Gastroesophageal sphincter (tissue), 4 donors: ENCODE results near the gene FHIT. TPM values are rescaled to one million over a fixed set of nuclear protein-coding genes. Genes with fewer than 3 reads are reported as not detected.

Experiments
- ATAC-seq: fragments of 150-250 bp; one replicate; pipeline ENCODE4 v1.9.1; 2016; ENCODE audit warnings: mild to moderate bottlenecking, moderate library complexity
- H3K27ac ChIP-seq, 4 donors: fragments of 200-600 bp; sonication (generic) in 3 of 4; 1 replicate in 3 of 4; 2 replicates in 1 of 4; pipeline ENCODE4 v1.5.1; 2016 to 2019
- H3K27me3 ChIP-seq: fragments of 200-600 bp; sonication (generic); one replicate; pipeline ENCODE4 v1.5.1; 2019
- H3K36me3 ChIP-seq, 2 donors: fragments of 200-600 bp; sonication (generic); one replicate each; pipeline ENCODE4 v1.5.1; 2019; ENCODE audit warnings: control low read depth in 1 of 2
- H3K4me1 ChIP-seq, 3 donors: fragments of 200-600 bp; sonication (generic); 1 replicate in 2 of 3; 2 replicates in 1 of 3; pipeline ENCODE4 v1.5.1; 2016 to 2019; ENCODE audit warnings: control low read depth in 2 of 3
- H3K4me3 ChIP-seq, 2 donors: fragments of 200-600 bp; sonication (generic); one replicate each; pipeline ENCODE4 v1.5.1; 2019; ENCODE audit warnings: mild to moderate bottlenecking in 1 of 2, moderate library complexity in 1 of 2
- H3K9me3 ChIP-seq, 3 donors: fragments of 200-600 bp; sonication (generic); one replicate each; pipeline ENCODE4 v1.5.1; 2017 to 2019; ENCODE audit warnings: control low read depth in 2 of 3
- CTCF ChIP-seq, 4 experiments: fragments of 200-600 bp in 2 of 4; fragments of 450-650 bp in 2 of 4; sonication (generic) in 1 of 4; IDR thresholded peaks; one replicate each; pipeline ENCODE4 v1.5.1; 2017 to 2019; ENCODE audit warnings: antibody characterized with exemption in 4 of 4, mild to moderate bottlenecking in 2 of 4, moderate library complexity in 2 of 4
- EP300 ChIP-seq: sonication (generic); formaldehyde crosslinking; IDR thresholded peaks from one replicate; pipeline ENCODE4 v1.6.1; 2017; ENCODE audit warnings: antibody characterized with exemption, mild to moderate bottlenecking
- POLR2A ChIP-seq, 2 donors: fragments of 450-650 bp; IDR thresholded peaks; one replicate each; pipeline ENCODE4 v1.6.1; 2017; ENCODE audit warnings: antibody characterized with exemption in 2 of 2, mild to moderate bottlenecking in 2 of 2, moderate library complexity in 1 of 2
- POLR2AphosphoS5 ChIP-seq: sonication (generic); formaldehyde crosslinking; IDR thresholded peaks from one replicate; pipeline ENCODE4 v1.6.1; 2017; ENCODE audit warnings: antibody characterized with exemption
- WGBS, 2 donors: methylation state at CpG; one replicate each; pipeline ENCODE4 v1.1.5; 2018; ENCODE audit warnings: low coverage in 1 of 2; 5-methylcytosine and 5-hydroxymethylcytosine counted together
- total RNA-seq, 4 donors: library from RNA; depleted of rRNA; stranded (reverse); fragments of >200 nt; gene quantifications; one replicate each; pipeline ENCODE4 v1.1.0, GENCODE V29; 2016

The FHIT gene
- total RNA-seq, 4 donors from 2014 or later: 1.4 to 7.3 (median 3.9) TPM

DNA sequence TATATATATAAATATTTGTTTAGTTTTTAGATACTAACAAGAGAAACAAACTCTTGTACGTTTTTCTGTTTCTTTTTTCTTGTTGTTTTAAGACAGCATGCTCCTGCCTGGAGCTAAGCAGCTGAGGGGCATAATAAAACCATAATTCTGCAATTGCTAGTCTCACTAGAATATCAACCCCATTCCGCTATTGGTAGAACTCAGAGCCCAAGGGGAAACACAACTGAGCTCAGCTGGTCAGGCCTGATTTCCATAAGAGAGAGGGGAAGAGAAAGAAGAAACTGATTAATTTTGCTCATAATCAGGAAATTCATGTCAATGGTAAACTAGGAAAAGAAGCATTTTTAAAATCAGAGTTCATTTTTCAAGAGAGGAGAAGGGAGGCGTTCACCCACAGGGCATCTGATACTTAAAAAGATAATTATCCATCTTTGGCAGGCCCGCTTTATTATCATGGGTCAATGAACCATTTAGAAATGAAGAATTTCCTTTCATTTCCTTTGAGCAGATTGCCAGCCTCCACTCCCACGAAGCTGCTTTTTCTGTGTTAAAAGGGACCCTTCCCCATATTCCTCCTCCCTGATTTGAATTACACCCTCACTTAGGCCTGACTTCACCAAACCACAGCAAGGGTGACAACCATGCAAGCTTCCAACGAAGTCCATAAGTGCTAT is 1236.1 kb downstream of the FHIT start:
- no peaks in the 10 kb centered on the region for H3K36me3 ChIP-seq
- TF ChIP-seq POLR2A (IDR thresholded peaks at IDR 0.05) (no peak), CTCF (IDR thresholded peaks at IDR 0.05) (no peak), EP300 (no peak), POLR2AphosphoS5 (no peak)
- no peak for ATAC-seq
- no peaks in the 10 kb centered on the region for H3K9me3 ChIP-seq
- H3K4me3 ChIP-seq: no peak overlapping the region
- WGBS, 2 donors: 78 to 85% methylated on average over 5 to 6 of the region's 6 CpGs
- H3K27me3 ChIP-seq: no peaks in the 10 kb centered on the region
- no peak overlapping the region for H3K27ac ChIP-seq
- no peaks in the 10 kb centered on the region for H3K4me1 ChIP-seq

DNA sequence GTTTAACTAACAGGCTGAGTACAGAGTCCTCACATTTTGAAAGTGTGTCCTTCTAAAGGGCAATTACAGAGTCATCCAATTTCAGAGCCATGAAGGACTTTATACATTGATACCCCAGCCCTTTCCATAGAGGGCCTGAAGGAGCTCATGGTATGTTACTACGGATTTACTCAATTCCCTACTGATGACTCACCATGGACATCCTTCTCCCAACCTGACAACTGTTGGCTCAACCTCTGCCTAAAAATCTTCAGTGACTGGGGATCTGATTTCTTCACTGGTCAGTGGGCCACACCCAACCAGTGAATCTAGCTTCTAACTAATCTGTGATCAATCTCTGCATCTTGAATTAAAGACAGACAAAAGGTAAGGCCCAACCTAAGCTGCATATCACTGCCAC is 1238.0 kb downstream of the FHIT start:
- no peaks in the 10 kb centered on the region for H3K4me1 ChIP-seq
- H3K27ac ChIP-seq: no peak overlapping the region
- ATAC-seq: no peak
- no peaks in the 10 kb centered on the region for H3K27me3 ChIP-seq
- TF ChIP-seq POLR2A (IDR thresholded peaks at IDR 0.05): no peak
- no peak for TF ChIP-seq CTCF (IDR thresholded peaks at IDR 0.05)
- TF ChIP-seq EP300: no peak
- no peak for TF ChIP-seq POLR2AphosphoS5
- no peaks in the 10 kb centered on the region for H3K36me3 ChIP-seq
- WGBS, 2 donors: 73 to 100% methylated on average over 1 of the region's 1 CpG
- no peak overlapping the region for H3K4me3 ChIP-seq
- no peaks in the 10 kb centered on the region for H3K9me3 ChIP-seq

GRCh38 chr3:60011218-60011617 is 1240.0 kb downstream of the FHIT start:
- no peaks in the 10 kb centered on the region for H3K36me3 ChIP-seq
- WGBS, 2 donors: 80 to 88% methylated on average over 5 to 9 of the region's 9 CpGs
- H3K9me3 ChIP-seq: no peaks in the 10 kb centered on the region
- no peak for ATAC-seq
- no peaks in the 10 kb centered on the region for H3K4me1 ChIP-seq
- no peak for TF ChIP-seq EP300
- no peak for TF ChIP-seq POLR2AphosphoS5
- no peak for TF ChIP-seq POLR2A (IDR thresholded peaks at IDR 0.05)
- no peak for TF ChIP-seq CTCF (IDR thresholded peaks at IDR 0.05)
- no peak overlapping the region for H3K4me3 ChIP-seq
- H3K27me3 ChIP-seq: no peaks in the 10 kb centered on the region
- H3K27ac ChIP-seq: no peak overlapping the region

DNA sequence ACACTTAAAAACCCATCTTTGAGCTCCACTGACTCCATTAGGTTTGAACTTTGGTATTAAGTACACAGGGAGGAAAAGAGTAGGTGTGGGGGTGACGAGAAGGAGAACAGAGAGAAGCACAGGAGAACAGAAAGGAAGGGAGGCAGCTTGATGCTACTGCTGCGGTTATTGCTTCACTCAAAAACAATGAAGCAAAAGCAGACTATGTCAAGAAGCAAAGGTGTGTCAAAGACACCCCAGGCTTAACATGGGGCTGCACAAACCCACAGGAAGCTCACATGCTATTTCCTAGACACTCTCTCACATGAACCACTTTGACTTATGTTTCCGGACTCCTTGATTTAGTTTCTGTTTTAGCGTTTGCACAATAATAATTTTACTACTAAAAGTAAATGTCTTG is 1240.5 kb downstream of the FHIT start:
- H3K36me3 ChIP-seq: no peaks in the 10 kb centered on the region
- WGBS, 2 donors: 57 to 78% methylated on average over 4 of the region's 4 CpGs
- no peak for ATAC-seq
- no peaks in the 10 kb centered on the region for H3K9me3 ChIP-seq
- TF ChIP-seq POLR2A (IDR thresholded peaks at IDR 0.05) (no peak), CTCF (IDR thresholded peaks at IDR 0.05) (no peak), POLR2AphosphoS5 (no peak), EP300 (no peak)
- H3K4me1 ChIP-seq: no peaks in the 10 kb centered on the region
- H3K4me3 ChIP-seq: no peak overlapping the region
- H3K27ac ChIP-seq: no peak overlapping the region
- no peaks in the 10 kb centered on the region for H3K27me3 ChIP-seq

DNA sequence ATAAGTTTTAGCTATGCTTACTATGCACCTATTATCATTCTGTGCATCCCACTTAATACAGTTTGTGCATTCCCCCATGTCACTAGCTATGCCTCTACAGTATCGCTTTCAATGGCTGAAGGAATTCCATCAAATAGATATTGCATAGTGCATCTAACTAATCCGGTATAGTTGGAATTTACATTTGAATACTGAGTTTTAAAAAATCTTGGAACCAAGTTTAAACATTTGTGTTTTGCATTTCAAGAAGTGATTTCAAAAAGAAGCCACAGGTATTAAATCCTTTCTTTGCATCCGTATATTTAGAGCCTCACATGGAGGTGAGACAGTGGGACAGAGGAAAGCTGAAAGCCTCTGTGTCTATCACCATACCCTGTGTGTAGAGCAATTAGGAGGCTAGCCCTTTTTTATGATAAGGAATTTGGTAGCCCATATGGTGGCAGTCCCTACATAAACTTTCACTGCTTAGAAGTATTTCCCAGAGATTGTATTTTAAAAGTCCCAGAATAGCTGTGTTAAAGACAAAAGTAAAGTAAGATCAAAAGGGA is 1241.2 kb downstream of the FHIT start:
- ATAC-seq: no peak
- TF ChIP-seq EP300 (no peak), POLR2A (IDR thresholded peaks at IDR 0.05) (no peak), CTCF (IDR thresholded peaks at IDR 0.05) (no peak), POLR2AphosphoS5 (no peak)
- Histone ChIP-seq H3K27ac (no peak overlapping the region), H3K4me1 (no peaks in the 10 kb centered on the region), H3K36me3 (no peaks in the 10 kb centered on the region), H3K9me3 (no peaks in the 10 kb centered on the region), H3K27me3 (no peaks in the 10 kb centered on the region), H3K4me3 (no peak overlapping the region)
- WGBS, 2 donors: 82 to 93% methylated on average over 3 of the region's 3 CpGs
